Measurements from ENCODE around the gene TRAPPC4.
A peak's percentile ranks its signal among the peaks of the same experiment; 100 is the strongest.
"Not testable (repeated sequence)": the region's sequence is repeated elsewhere in the genome, so short reads cannot be mapped to it uniquely, and the experiment has no call there.

The TRAPPC4 gene

GRCh38 chr11:119014209-119014924, 4.2 kb upstream of the TRAPPC4 start:
- DNase-seq: no peak

- no peak for DNase-seq
These were observed 3.4 kb upstream of the TRAPPC4 start for GRCh38 chr11:119015054-119015611.

GRCh38 chr11:119016216-119017009, 2.2 kb upstream of the TRAPPC4 start:
- no peak for DNase-seq

- not testable (repeated sequence) for DNase-seq
These were observed 1.2 kb upstream of the TRAPPC4 start for GRCh38 chr11:119017377-119017776.

GRCh38 chr11:119019996-119020395, 1.4 kb downstream of the TRAPPC4 start:
- no peak for DNase-seq

GRCh38 chr11:119021631-119022030, 3.1 kb downstream of the TRAPPC4 start:
- DNase-seq: no peak

GRCh38 chr11:119023741-119024140, 5.2 kb downstream of the TRAPPC4 start:
- DNase-seq: no peak

- no peak for DNase-seq
These were observed 6.0 kb downstream of the TRAPPC4 start for GRCh38 chr11:119024430-119025098.

GRCh38 chr11:119025099-119025473, 6.5 kb downstream of the TRAPPC4 start:
- DNase-seq: no peak

GRCh38 chr11:119025541-119025940, 7.0 kb downstream of the TRAPPC4 start:
- DNase-seq: no peak

GRCh38 chr11:119025978-119026766, 7.6 kb downstream of the TRAPPC4 start:
- no peak for DNase-seq

- DNase-seq: no peak
These were observed 8.4 kb downstream of the TRAPPC4 start for GRCh38 chr11:119026970-119027369.

- no peak for DNase-seq
These were observed 9.2 kb downstream of the TRAPPC4 start for GRCh38 chr11:119027561-119028345.

GRCh38 chr11:119028346-119029068, 9.9 kb downstream of the TRAPPC4 start:
- peak; percentile 42 to 71 for DNase-seq

GRCh38 chr11:119029069-119029339, 10.4 kb downstream of the TRAPPC4 start:
- no peak for DNase-seq

- no peak for DNase-seq
These were observed 10.9 kb downstream of the TRAPPC4 start for GRCh38 chr11:119029340-119030028.

- no peak for DNase-seq
These were observed 11.4 kb downstream of the TRAPPC4 start for GRCh38 chr11:119030029-119030328.

GRCh38 chr11:119030329-119031047, 11.9 kb downstream of the TRAPPC4 start, which contains the start of gene SLC37A4:
Gene SLC37A4, minus strand, starts transcription at chr11:119030877.
- DNase-seq: peak; percentile 96 to 98

GRCh38 chr11:119031912-119032280, 13.3 kb downstream of the TRAPPC4 start:
- DNase-seq: no peak

GRCh38 chr11:119033421-119033820, 14.9 kb downstream of the TRAPPC4 start:
- not testable (repeated sequence) for DNase-seq
